HepG2 (cell line): ENCODE measurements around the gene NEK5. TPM values are rescaled to one million over a fixed set of nuclear protein-coding genes. Genes with fewer than 3 reads are reported as not detected.

ENCODE experiments used
- ELF4 ChIP-seq: sonication (generic); formaldehyde crosslinking; IDR thresholded peaks from 2 replicates; pipeline ENCODE4 v1.5.0; 2020; ENCODE audit warnings: missing genetic modification reagents, mild to moderate bottlenecking, moderate library complexity, borderline replicate concordance
- HMG20A ChIP-seq: IDR thresholded peaks from 2 replicates; pipeline ENCODE4 v1.6.1; 2016; ENCODE audit warnings: borderline replicate concordance
- KMT2A ChIP-seq: sonication (generic); formaldehyde crosslinking; IDR thresholded peaks from 2 replicates; pipeline ENCODE4 v1.4.0; 2020; ENCODE audit warnings: missing genetic modification reagents
- MBNL3 ChIP-seq: fragments of 250-450 bp; sonication (Bioruptor Pico); conservative IDR thresholded peaks from 2 replicates; pipeline ENCODE4 v1.8.0; 2022; ENCODE audit warnings: mild to moderate bottlenecking, inconsistent platforms
- NR2C2 ChIP-seq: sonication (generic); formaldehyde crosslinking; IDR thresholded peaks from 2 replicates; pipeline ENCODE4 v1.4.0; 2020; ENCODE audit warnings: missing genetic modification reagents, mild to moderate bottlenecking, moderate library complexity, borderline replicate concordance
- NR2F6 ChIP-seq, 2 experiments: IDR thresholded peaks; 2 replicates each; pipeline ENCODE4 v1.6.1; 2016; ENCODE audit warnings: antibody characterized with exemption in 1 of 2, mild to moderate bottlenecking in 1 of 2
- PHF8 ChIP-seq: sonication (generic); formaldehyde crosslinking; IDR thresholded peaks from 2 replicates; pipeline ENCODE4 v1.5.0; 2020; ENCODE audit warnings: missing genetic modification reagents
- RFXAP ChIP-seq: sonication (generic); formaldehyde crosslinking; IDR thresholded peaks from 2 replicates; pipeline ENCODE4 v1.4.0; 2020; ENCODE audit warnings: missing genetic modification reagents, borderline replicate concordance
- SOX6 ChIP-seq, 2 experiments: fragments of 450-650 bp in 1 of 2; sonication (generic) in 1 of 2; formaldehyde crosslinking in 1 of 2; IDR thresholded peaks; 2 replicates each; pipeline versions ENCODE4 v1.4.0 to v1.6.1; 2017 to 2020; ENCODE audit warnings: antibody characterized with exemption in 1 of 2, mild to moderate bottlenecking in 1 of 2, missing genetic modification reagents in 1 of 2
- TCF7 ChIP-seq: sonication (generic); IDR thresholded peaks from 2 replicates; pipeline ENCODE4 v1.6.1; 2016; ENCODE audit warnings: antibody characterized with exemption, low read depth
- YEATS2 ChIP-seq: sonication (generic); formaldehyde crosslinking; IDR thresholded peaks from 2 replicates; pipeline ENCODE4 v1.4.0; 2020; ENCODE audit warnings: missing genetic modification reagents, borderline replicate concordance
- ZNF547 ChIP-seq: sonication (generic); formaldehyde crosslinking; IDR thresholded peaks from 2 replicates; pipeline ENCODE4 v1.5.1; 2020; ENCODE audit warnings: mild to moderate bottlenecking, missing genetic modification reagents
- ZNF556 ChIP-seq: sonication (generic); formaldehyde crosslinking; IDR thresholded peaks from 2 replicates; pipeline ENCODE4 v1.4.0; 2020; ENCODE audit warnings: mild to moderate bottlenecking, missing genetic modification reagents, borderline replicate concordance
- ZNF615 ChIP-seq: sonication (generic); formaldehyde crosslinking; IDR thresholded peaks from 2 replicates; pipeline ENCODE4 v1.5.0; 2020; ENCODE audit warnings: mild to moderate bottlenecking, missing genetic modification reagents, borderline replicate concordance
- ZNF629 ChIP-seq: sonication (generic); formaldehyde crosslinking; conservative IDR thresholded peaks from 2 replicates; pipeline ENCODE4 v1.5.0; 2020; ENCODE audit warnings: missing genetic modification reagents
- ZNF761 ChIP-seq: sonication (generic); formaldehyde crosslinking; conservative IDR thresholded peaks from 2 replicates; pipeline ENCODE4 v1.4.0; 2020; ENCODE audit warnings: mild to moderate bottlenecking, missing genetic modification reagents
- polyA plus RNA-seq, 8 experiments: library from polyadenylated mRNA; depleted of rRNA in 3 of 8; stranded (reverse) in 7 of 8; unstranded in 1 of 8; fragments of >200 nt; fragmentation: Illumina TruSeq in 4 of 8; extraction: Trizol in 4 of 8; gene quantifications; 2 replicates each; pipeline versions ENCODE4 v1.2.1 to v1.2.3, GENCODE V29; 2011 to 2016; ENCODE audit warnings: low read depth in 4 of 8, missing spikeins in 1 of 8, mixed read lengths in 1 of 8; ENCODE audit not compliant: insufficient read depth in 1 of 8
- total RNA-seq, 5 experiments: library from RNA; depleted of rRNA; stranded (reverse); fragments of >200 nt; fragmentation: Illumina TruSeq; extraction: Trizol; gene quantifications; 2 replicates each; pipeline ENCODE4 v1.2.3, GENCODE V29; 2016; ENCODE audit warnings: low read depth in 1 of 5
- TF ChIP-seq, protein P1 (sequence below): sonication (generic); formaldehyde crosslinking; IDR thresholded peaks from 2 replicates; pipeline ENCODE4 v1.4.0; 2020; ENCODE audit warnings: missing genetic modification reagents, borderline replicate concordance
- TF ChIP-seq, protein P2 (sequence below): sonication (generic); formaldehyde crosslinking; IDR thresholded peaks from 2 replicates; pipeline ENCODE4 v1.8.1; 2022; ENCODE audit warnings: low read depth, mild to moderate bottlenecking, missing genetic modification reagents
- TF ChIP-seq, protein P3 (sequence below): sonication (generic); formaldehyde crosslinking; IDR thresholded peaks from 2 replicates; pipeline ENCODE4 v1.4.0; 2020; ENCODE audit warnings: missing genetic modification reagents
- TF ChIP-seq, protein P4 (sequence below): IDR thresholded peaks from 2 replicates; pipeline ENCODE4 v1.6.1; 2016; ENCODE audit warnings: missing biosample characterization, missing genetic modification reagents, low read depth

NEK5 gene
- total and polyA plus RNA-seq, 2 of the 13 experiments (the other 11 are each of a cell fraction or from before 2014, with no cell fraction given): 0.12 to 0.22 TPM

DNA sequence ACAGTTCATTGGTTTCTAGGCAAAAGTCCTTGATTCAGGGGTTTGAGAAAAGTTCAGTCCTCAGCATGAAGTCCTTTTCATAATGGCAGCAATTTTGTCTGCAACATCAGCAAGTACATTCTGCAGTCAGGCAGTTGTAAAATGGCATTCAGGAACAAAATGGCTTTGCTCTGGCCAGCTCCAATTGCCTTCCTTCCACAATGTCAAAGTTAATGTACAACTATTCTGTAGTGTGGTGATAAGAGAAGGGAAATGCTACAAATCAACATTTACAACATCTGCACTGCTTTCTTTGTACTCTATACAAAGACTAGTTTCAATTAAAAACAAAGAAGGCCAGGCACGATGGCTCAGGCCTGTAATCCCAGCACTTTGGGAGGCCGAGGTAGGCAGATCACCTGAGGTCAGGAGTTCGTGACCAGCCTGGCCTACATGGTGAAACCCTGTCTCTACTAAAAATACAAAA, 32.3 kb upstream of the NEK5 start (continued):
- TF ChIP-seq, protein P1, sequence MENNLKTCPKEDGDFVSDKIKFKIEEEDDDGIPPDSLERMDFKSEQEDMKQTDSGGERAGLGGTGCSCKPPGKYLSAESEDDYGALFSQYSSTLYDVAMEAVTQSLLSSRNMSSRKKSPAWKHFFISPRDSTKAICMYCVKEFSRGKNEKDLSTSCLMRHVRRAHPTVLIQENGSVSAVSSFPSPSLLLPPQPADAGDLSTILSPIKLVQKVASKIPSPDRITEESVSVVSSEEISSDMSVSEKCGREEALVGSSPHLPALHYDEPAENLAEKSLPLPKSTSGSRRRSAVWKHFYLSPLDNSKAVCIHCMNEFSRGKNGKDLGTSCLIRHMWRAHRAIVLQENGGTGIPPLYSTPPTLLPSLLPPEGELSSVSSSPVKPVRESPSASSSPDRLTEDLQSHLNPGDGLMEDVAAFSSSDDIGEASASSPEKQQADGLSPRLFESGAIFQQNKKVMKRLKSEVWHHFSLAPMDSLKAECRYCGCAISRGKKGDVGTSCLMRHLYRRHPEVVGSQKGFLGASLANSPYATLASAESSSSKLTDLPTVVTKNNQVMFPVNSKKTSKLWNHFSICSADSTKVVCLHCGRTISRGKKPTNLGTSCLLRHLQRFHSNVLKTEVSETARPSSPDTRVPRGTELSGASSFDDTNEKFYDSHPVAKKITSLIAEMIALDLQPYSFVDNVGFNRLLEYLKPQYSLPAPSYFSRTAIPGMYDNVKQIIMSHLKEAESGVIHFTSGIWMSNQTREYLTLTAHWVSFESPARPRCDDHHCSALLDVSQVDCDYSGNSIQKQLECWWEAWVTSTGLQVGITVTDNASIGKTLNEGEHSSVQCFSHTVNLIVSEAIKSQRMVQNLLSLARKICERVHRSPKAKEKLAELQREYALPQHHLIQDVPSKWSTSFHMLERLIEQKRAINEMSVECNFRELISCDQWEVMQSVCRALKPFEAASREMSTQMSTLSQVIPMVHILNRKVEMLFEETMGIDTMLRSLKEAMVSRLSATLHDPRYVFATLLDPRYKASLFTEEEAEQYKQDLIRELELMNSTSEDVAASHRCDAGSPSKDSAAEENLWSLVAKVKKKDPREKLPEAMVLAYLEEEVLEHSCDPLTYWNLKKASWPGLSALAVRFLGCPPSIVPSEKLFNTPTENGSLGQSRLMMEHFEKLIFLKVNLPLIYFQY (CRISPR knock-in tag): peak; percentile 31; the same call in 1 of the 2 replicates
- TF ChIP-seq MBNL3 (CRISPR knock-in tag): peak; percentile 68; the same call in 1 of the 2 replicates
- TF ChIP-seq, protein P2, sequence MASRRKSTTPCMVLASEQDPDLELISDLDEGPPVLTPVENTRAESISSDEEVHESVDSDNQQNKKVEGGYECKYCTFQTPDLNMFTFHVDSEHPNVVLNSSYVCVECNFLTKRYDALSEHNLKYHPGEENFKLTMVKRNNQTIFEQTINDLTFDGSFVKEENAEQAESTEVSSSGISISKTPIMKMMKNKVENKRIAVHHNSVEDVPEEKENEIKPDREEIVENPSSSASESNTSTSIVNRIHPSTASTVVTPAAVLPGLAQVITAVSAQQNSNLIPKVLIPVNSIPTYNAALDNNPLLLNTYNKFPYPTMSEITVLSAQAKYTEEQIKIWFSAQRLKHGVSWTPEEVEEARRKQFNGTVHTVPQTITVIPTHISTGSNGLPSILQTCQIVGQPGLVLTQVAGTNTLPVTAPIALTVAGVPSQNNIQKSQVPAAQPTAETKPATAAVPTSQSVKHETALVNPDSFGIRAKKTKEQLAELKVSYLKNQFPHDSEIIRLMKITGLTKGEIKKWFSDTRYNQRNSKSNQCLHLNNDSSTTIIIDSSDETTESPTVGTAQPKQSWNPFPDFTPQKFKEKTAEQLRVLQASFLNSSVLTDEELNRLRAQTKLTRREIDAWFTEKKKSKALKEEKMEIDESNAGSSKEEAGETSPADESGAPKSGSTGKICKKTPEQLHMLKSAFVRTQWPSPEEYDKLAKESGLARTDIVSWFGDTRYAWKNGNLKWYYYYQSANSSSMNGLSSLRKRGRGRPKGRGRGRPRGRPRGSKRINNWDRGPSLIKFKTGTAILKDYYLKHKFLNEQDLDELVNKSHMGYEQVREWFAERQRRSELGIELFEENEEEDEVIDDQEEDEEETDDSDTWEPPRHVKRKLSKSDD (CRISPR knock-in tag): peak; percentile 26; the same call in 1 of the 2 replicates
- TF ChIP-seq YEATS2 (CRISPR knock-in tag): peak; percentile 30; the same call in 1 of the 2 replicates
- TF ChIP-seq ZNF547: no peak
- peak; percentile 47; the same call in 1 of the 2 replicates for TF ChIP-seq TCF7
- TF ChIP-seq RFXAP: 0 out of 2 replicates have a peak, but pooled peaks have one; percentile 37
- no peak for TF ChIP-seq SOX6 (IDR thresholded peaks at IDR 0.05)
- TF ChIP-seq SOX6 (CRISPR knock-in tag; IDR thresholded peaks at IDR 0.05): peak; percentile 93
- TF ChIP-seq ELF4 (CRISPR knock-in tag): no peak
- 0 out of 2 replicates have a peak, but pooled peaks have one; percentile 23 for TF ChIP-seq NR2C2 (CRISPR knock-in tag)
- TF ChIP-seq, protein P3, sequence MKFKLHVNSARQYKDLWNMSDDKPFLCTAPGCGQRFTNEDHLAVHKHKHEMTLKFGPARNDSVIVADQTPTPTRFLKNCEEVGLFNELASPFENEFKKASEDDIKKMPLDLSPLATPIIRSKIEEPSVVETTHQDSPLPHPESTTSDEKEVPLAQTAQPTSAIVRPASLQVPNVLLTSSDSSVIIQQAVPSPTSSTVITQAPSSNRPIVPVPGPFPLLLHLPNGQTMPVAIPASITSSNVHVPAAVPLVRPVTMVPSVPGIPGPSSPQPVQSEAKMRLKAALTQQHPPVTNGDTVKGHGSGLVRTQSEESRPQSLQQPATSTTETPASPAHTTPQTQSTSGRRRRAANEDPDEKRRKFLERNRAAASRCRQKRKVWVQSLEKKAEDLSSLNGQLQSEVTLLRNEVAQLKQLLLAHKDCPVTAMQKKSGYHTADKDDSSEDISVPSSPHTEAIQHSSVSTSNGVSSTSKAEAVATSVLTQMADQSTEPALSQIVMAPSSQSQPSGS (CRISPR knock-in tag): 0 out of 2 replicates have a peak, but pooled peaks have one; percentile 30
- 0 out of 2 replicates have a peak, but pooled peaks have one; percentile 25 for TF ChIP-seq PHF8 (CRISPR knock-in tag)
- TF ChIP-seq ZNF761 (CRISPR knock-in tag): peak; percentile 70; the same call in 1 of the 2 replicates
- TF ChIP-seq KMT2A (CRISPR knock-in tag): peak; percentile 15; the same call in 1 of the 2 replicates
- peak; percentile 82 for TF ChIP-seq NR2F6 (IDR thresholded peaks at IDR 0.05)
- TF ChIP-seq NR2F6 (CRISPR knock-in tag; IDR thresholded peaks at IDR 0.05): peak; percentile 85; the same call in 1 of the 2 replicates
- TF ChIP-seq ZNF615: no peak
- TF ChIP-seq HMG20A (CRISPR knock-in tag): peak; percentile 64; the same call in 1 of the 2 replicates
- 0 out of 2 replicates have a peak, but pooled peaks have one; percentile 19 for TF ChIP-seq ZNF629 (CRISPR knock-in tag)
- TF ChIP-seq ZNF556 (CRISPR knock-in tag): no peak
- TF ChIP-seq, protein P4, sequence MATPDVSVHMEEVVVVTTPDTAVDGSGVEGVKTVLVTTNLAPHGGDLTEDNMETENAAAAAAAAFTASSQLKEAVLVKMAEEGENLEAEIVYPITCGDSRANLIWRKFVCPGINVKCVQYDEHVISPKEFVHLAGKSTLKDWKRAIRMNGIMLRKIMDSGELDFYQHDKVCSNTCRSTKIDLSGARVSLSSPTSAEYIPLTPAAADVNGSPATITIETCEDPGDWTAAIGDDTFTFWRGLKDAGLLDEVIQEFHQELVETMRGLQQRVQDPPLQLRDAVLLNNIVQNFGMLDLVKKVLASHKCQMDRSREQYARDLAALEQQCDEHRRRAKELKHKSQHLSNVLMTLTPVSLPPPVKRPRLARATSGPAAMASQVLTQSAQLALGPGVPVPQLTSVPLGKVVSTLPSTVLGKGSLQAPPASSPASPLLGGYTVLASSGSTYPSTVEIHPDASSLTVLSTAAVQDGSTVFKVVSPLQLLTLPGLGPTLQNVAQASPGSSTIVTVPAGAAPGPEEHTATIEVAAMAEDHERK (CRISPR knock-in tag): no peak
